ENCODE measurements around the gene OR52N4. TPM values are rescaled to one million over a fixed set of nuclear protein-coding genes. Genes with fewer than 3 reads are reported as not detected.

The OR52N4 gene
- total RNA-seq (2011; cell fraction: chromatin; rRNA removed; ENCODE audit: low replicate concordance): not detected in 2 replicates
- total RNA-seq (2011; cell fraction: nucleolus; rRNA removed): not detected in 2 replicates
- not detected in 2 replicates for total RNA-seq (2011; cell fraction: nucleoplasm; rRNA removed)
- total RNA-seq (2014; rRNA removed): not detected in 2 replicates
- total RNA-seq (2014; rRNA removed; fragmentation: Illumina TruSeq; extraction: Trizol): not detected in 2 replicates
- not detected in 2 replicates for total RNA-seq (2015; rRNA removed; fragmentation: Illumina TruSeq; extraction: Trizol)
- total RNA-seq (2021): not detected in 2 replicates
- polyA plus RNA-seq (2011; rRNA removed): not detected in 2 replicates
- not detected in 2 replicates for polyA plus RNA-seq (2011; cell fraction: cytosol; rRNA removed)
- polyA plus RNA-seq (2011; cell fraction: nucleus; rRNA removed): not detected in 2 replicates
- polyA plus RNA-seq (2012): not detected in 2 replicates
- not detected in 2 replicates for polyA plus RNA-seq (2014; fragmentation: Illumina TruSeq; extraction: Trizol)
- polyA plus RNA-seq (2014; fragmentation: Nextera tagmentation; extraction: Ambion mirVana): not detected
- not detected in 2 replicates for polyA plus RNA-seq (2014; rRNA removed)
- polyA minus RNA-seq (2011; rRNA and poly(A)+ RNA removed): not detected in 2 replicates
- not detected in 2 replicates for polyA minus RNA-seq (2011; cell fraction: cytosol; rRNA and poly(A)+ RNA removed)
- not detected in 2 replicates for polyA minus RNA-seq (2011; cell fraction: nucleus; rRNA and poly(A)+ RNA removed)
- not detected for Bru-seq, nascent RNA
- BruChase-seq, experiment 1, labeled RNA remaining after a 2-hour chase: not detected
- not detected for BruChase-seq, experiment 2, labeled RNA remaining after a 6-hour chase
- long read RNA-seq, experiment 1: 0 reads
- long read RNA-seq, experiment 2: 0 reads
- long read RNA-seq, experiment 3: 0 reads

- Histone ChIP-seq H3K27me3 (ENCODE audit: control insufficient read depth in 2 of 2, insufficient read depth in 2 of 2, low read length in 2 of 2) (no peaks in the 10 kb centered on the region), H3K36me3 (ENCODE audit: control insufficient read depth, insufficient read depth, low read length) (no peaks in the 10 kb centered on the region), H2AFZ (ENCODE audit: low read depth, low read length) (no peak within 1 kb of the TSS), H3K9me1 (ENCODE audit: control insufficient read depth, insufficient read depth, low read length) (no peaks in the 10 kb centered on the region), H3K79me2 (ENCODE audit: control insufficient read depth, insufficient read depth, low read length) (no peaks in the 10 kb centered on the region), H3K4me3 (no peak within 1 kb of the TSS), H3K9ac (ENCODE audit: insufficient read depth in 1 of 2, low read depth in 2 of 2, low read length in 2 of 2) (no peak within 1 kb of the TSS), H3K4me1 (replicated peaks in 1 of 2; ENCODE audit: control insufficient read depth in 2 of 2, insufficient read depth in 2 of 2, low read length in 2 of 2) (no peaks in the 10 kb centered on the region), H3K9me3 (replicated peaks; ENCODE audit: control insufficient read depth, insufficient read depth, low read depth, low read length) (no peaks in the 10 kb centered on the region), H3K4me2 (ENCODE audit: insufficient read depth, low read length) (no peak within 1 kb of the TSS), H4K20me1 (replicated peaks; ENCODE audit: control insufficient read depth, insufficient read depth, low read length) (no peaks in the 10 kb centered on the region), H3K27ac (ENCODE audit: extremely low read depth, low read depth, low read length) (no peak within 1 kb of the TSS)
- no peak for DNase-seq (ENCODE audit: extremely low read depth in 1 of 4, low spot score in 3 of 4)
- BruUV-seq (replicated peaks): no TSS peak
- ChIA-PET POLR2A (no interaction called here), CTCF (ENCODE audit: low intra/inter-chr PET ratio) (no interaction called here)
- no peak for FAIRE-seq
- no peak for TF ChIP-seq HMG20B (CRISPR knock-in tag; IDR thresholded peaks at IDR 0.05)
- TF ChIP-seq CGGBP1 (CRISPR knock-in tag; IDR thresholded peaks at IDR 0.05): no peak
- TF ChIP-seq CREBBP (IDR thresholded peaks at IDR 0.05; ENCODE audit: low read depth, low read length): no peak
- TF ChIP-seq BRD4 (IDR thresholded peaks at IDR 0.05): no peak
- TF ChIP-seq, protein P1, sequence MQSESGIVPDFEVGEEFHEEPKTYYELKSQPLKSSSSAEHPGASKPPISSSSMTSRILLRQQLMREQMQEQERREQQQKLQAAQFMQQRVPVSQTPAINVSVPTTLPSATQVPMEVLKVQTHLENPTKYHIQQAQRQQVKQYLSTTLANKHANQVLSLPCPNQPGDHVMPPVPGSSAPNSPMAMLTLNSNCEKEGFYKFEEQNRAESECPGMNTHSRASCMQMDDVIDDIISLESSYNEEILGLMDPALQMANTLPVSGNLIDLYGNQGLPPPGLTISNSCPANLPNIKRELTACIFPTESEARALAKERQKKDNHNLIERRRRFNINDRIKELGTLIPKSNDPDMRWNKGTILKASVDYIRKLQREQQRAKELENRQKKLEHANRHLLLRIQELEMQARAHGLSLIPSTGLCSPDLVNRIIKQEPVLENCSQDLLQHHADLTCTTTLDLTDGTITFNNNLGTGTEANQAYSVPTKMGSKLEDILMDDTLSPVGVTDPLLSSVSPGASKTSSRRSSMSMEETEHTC (IDR thresholded peaks at IDR 0.05): no peak
- no peak for TF ChIP-seq ZNF766 (CRISPR knock-in tag; conservative IDR thresholded peaks at IDR 0.05)
- no peak for TF ChIP-seq CBX8 (IDR thresholded peaks at IDR 0.05; ENCODE audit: borderline replicate concordance, extremely low read depth, low read depth, low read length, poor library complexity, severe bottlenecking)
- TF ChIP-seq FOXJ3 (CRISPR knock-in tag; IDR thresholded peaks at IDR 0.05): no peak
- ATAC-seq: no peak
- intact Hi-C loops (cut with micrococcal nuclease) (no loop called here), in situ Hi-C loops (cut with MboI) (no loop called here)
- 0% methylated on average over 1 of the region's 1 CpG for WGBS (ENCODE audit: insufficient coverage, low coverage, missing lambda C conversion rate)
Measured at GRCh38 chr11:5753943-5754342, at the start of gene OR52N4. TSS of gene OR52N4 (plus strand) at chr11:5754243. CDS start at chr11:5754741, 498 bp downstream.
